K562 (cell line): ENCODE measurements around the gene XBP1. TPM values are rescaled to one million over a fixed set of nuclear protein-coding genes. Genes with fewer than 3 reads are reported as not detected.

Experiments used
- BHLHE40 ChIP-seq: IDR thresholded peaks from 2 replicates; pipeline ENCODE4 v1.6.1; 2011; ENCODE audit warnings: low read length, improper control_type of control experiment
- BRD4 ChIP-seq: fragments of 200-600 bp; sonication (generic); IDR thresholded peaks from 2 replicates; pipeline ENCODE4 v1.6.1; 2017; ENCODE audit warnings: inconsistent platforms
- ELF1 ChIP-seq: fragments of 200-800 bp; sonication (Bioruptor generic); IDR thresholded peaks from 2 replicates; pipeline ENCODE4 v1.6.1; 2016; ENCODE audit warnings: missing genetic modification characterization, missing compliant biosample characterization
- HBP1 ChIP-seq: fragments of 450-650 bp; formaldehyde crosslinking; IDR thresholded peaks from 2 replicates; pipeline ENCODE4 v1.4.0; 2022; ENCODE audit warnings: missing genetic modification characterization
- HDAC2 ChIP-seq: fragments of 450-650 bp; IDR thresholded peaks from 2 replicates; pipeline ENCODE4 v1.6.1; 2016; ENCODE audit warnings: mild to moderate bottlenecking
- KLF13 ChIP-seq: fragments of 450-650 bp; IDR thresholded peaks from 2 replicates; pipeline ENCODE4 v1.6.1; 2016; ENCODE audit warnings: missing genetic modification characterization, low read depth, mild to moderate bottlenecking, missing compliant biosample characterization, moderate library complexity, borderline replicate concordance
- MYBL2 ChIP-seq, 2 experiments: fragments of 450-650 bp in 1 of 2; sonication (generic) in 1 of 2; formaldehyde crosslinking in 1 of 2; IDR thresholded peaks; 2 replicates each; pipeline versions ENCODE4 v1.6.1 to v1.8.1; 2017 to 2022; ENCODE audit warnings: borderline replicate concordance in 1 of 2, inconsistent platforms in 1 of 2, low read depth in 1 of 2, mild to moderate bottlenecking in 1 of 2, missing genetic modification reagents in 1 of 2, moderate library complexity in 1 of 2
- NEUROD1 ChIP-seq: fragments of 150-350 bp; IDR thresholded peaks from 2 replicates; pipeline ENCODE4 v1.6.1; 2014; ENCODE audit warnings: borderline replicate concordance, low read length, low read depth; ENCODE audit not compliant: partially characterized antibody
- NR4A1 ChIP-seq, 2 experiments: fragments of 250-450 bp in 1 of 2; fragments of 450-650 bp in 1 of 2; sonication (Bioruptor Pico) in 1 of 2; IDR thresholded peaks; 2 replicates each; pipeline versions ENCODE4 v1.4.0 to v1.6.1; 2016 to 2020; ENCODE audit warnings: mild to moderate bottlenecking in 2 of 2, missing compliant biosample characterization in 1 of 2, missing genetic modification characterization in 1 of 2, moderate library complexity in 1 of 2
- POU5F1 ChIP-seq: fragments of 150-350 bp; IDR thresholded peaks from 2 replicates; pipeline ENCODE4 v1.6.1; 2014; ENCODE audit warnings: borderline replicate concordance, low read length, low read depth, mild to moderate bottlenecking; ENCODE audit not compliant: partially characterized antibody
- RBM34 ChIP-seq: fragments of 200-400 bp; formaldehyde crosslinking; IDR thresholded peaks from 2 replicates; pipeline ENCODE4 v1.6.1; 2018; ENCODE audit warnings: low read length, borderline replicate concordance; ENCODE audit not compliant: insufficient read depth
- SMARCA4 ChIP-seq: fragments of 450-650 bp; IDR thresholded peaks from 2 replicates; pipeline ENCODE4 v1.6.1; 2016
- STAT6 ChIP-seq: sonication (generic); formaldehyde crosslinking; IDR thresholded peaks from 2 replicates; pipeline ENCODE4 v1.8.1; 2023; ENCODE audit warnings: mild to moderate bottlenecking, missing genetic modification reagents
- ZMIZ1 ChIP-seq, 2 experiments: fragments of 150-350 bp in 1 of 2; IDR thresholded peaks; 2 replicates each; pipeline ENCODE4 v1.6.1; 2012 to 2016; ENCODE audit warnings: low read depth in 2 of 2, low read length in 2 of 2, mild to moderate bottlenecking in 1 of 2, moderate library complexity in 1 of 2
- ZNF347 ChIP-seq: fragments of 450-650 bp; formaldehyde crosslinking; IDR thresholded peaks from 2 replicates; pipeline ENCODE4 v1.4.0; 2020; ENCODE audit warnings: low read depth, mild to moderate bottlenecking, moderate library complexity
- ZNF639 ChIP-seq, 2 experiments: fragments of 200-800 bp in 1 of 2; sonication (Bioruptor generic) in 1 of 2; sonication (generic) in 1 of 2; formaldehyde crosslinking in 1 of 2; IDR thresholded peaks in 1 of 2; conservative IDR thresholded peaks in 1 of 2; 2 replicates each; pipeline versions ENCODE4 v1.5.0 to v1.6.1; 2016 to 2020; ENCODE audit warnings: missing compliant biosample characterization in 1 of 2, missing genetic modification characterization in 1 of 2, missing genetic modification reagents in 1 of 2
- polyA plus RNA-seq, 8 experiments: library from polyadenylated mRNA; depleted of rRNA in 4 of 8; stranded (reverse) in 5 of 8; unstranded in 3 of 8; fragments of >200 nt; fragmentation: Nextera tagmentation in 2 of 8; fragmentation: Illumina TruSeq in 1 of 8; extraction: Ambion mirVana in 2 of 8; extraction: Trizol in 1 of 8; gene quantifications; 2 replicates each; pipeline versions ENCODE4 v1.2.1 to v1.2.3, GENCODE V29; 2011 to 2014; ENCODE audit warnings: inconsistent platforms in 1 of 8, missing spikeins in 1 of 8
- total RNA-seq, 7 experiments: library from RNA; depleted of rRNA in 6 of 7; stranded (reverse); fragments of >200 nt in 6 of 7; fragmentation: Illumina TruSeq in 2 of 7; extraction: Trizol in 2 of 7; gene quantifications; 2 replicates each; pipeline versions ENCODE4 v1.2.1 to v1.2.3, GENCODE V29; 2011 to 2021; ENCODE audit warnings: low replicate concordance in 1 of 7

The XBP1 gene
- total and polyA plus RNA-seq, 9 of the 15 experiments (the other 6 are each of a cell fraction or from before 2014, with no cell fraction given) = 25.0 to 218 (median 94.6) TPM

GRCh38 chr22:28800308-28801041 is at the start of gene XBP1 (continued):
- TF ChIP-seq HBP1 (CRISPR knock-in tag) (no peak), NR4A1 (CRISPR knock-in tag; IDR thresholded peaks at IDR 0.05) (no peak), NR4A1 (tag; IDR thresholded peaks at IDR 0.05) (no peak), HDAC2 (no peak), SMARCA4 (peak; percentile 38; the same call in 1 of the 2 replicates), ZNF639 (CRISPR knock-in tag; conservative IDR thresholded peaks at IDR 0.05 in 1 of 2, IDR thresholded peaks at IDR 0.05 in 1 of 2) (no peak), ZMIZ1 (IDR thresholded peaks at IDR 0.05; ENCODE audit: low read depth in 2 of 2, low read length in 2 of 2) (peak in 1 of 2 experiments; percentile 68; a peak in 2 of 4 replicates), RBM34 (no peak), BRD4 (peak; percentile 39; the same call in 1 of the 2 replicates), BHLHE40 (no peak; the same call in 1 of the 2 replicates), ELF1 (no peak), MYBL2 (IDR thresholded peaks at IDR 0.05; ENCODE audit: low read depth) (no peak), MYBL2 (CRISPR knock-in tag; IDR thresholded peaks at IDR 0.05; ENCODE audit: borderline replicate concordance) (no peak), NEUROD1 (no peak), KLF13 (tag) (0 out of 2 replicates have a peak, but pooled peaks have one; percentile 10), STAT6 (CRISPR knock-in tag) (no peak), POU5F1 (no peak), ZNF347 (CRISPR knock-in tag) (no peak)
